GM13977 (cell line): ENCODE results near the gene KLHL7.

Experiments
- DNase-seq: peaks from one replicate; pipeline ENCODE4 v3.0.0; 2012; ENCODE audit warnings: low spot score
- in situ Hi-C: fragments of 300-500 bp; cut with MboI; formaldehyde crosslinking; loops from one replicate; pipeline ENCODE4 v1.12.0; 2022; ENCODE audit warnings: low sequenced_read_pairs, low pct_unique_long_range_greater_than_20kb, mixed read lengths, inconsistent platforms; ENCODE audit not compliant: unreplicated experiment
- TF ChIP-seq, protein P1 (sequence below): IDR thresholded peaks from 2 replicates; pipeline ENCODE4 v1.5.1; 2012; ENCODE audit warnings: mild to moderate bottlenecking, control low read depth; ENCODE audit not compliant: insufficient read depth; ENCODE audit errors: extremely low read depth, missing control alignments

The KLHL7 gene

DNA sequence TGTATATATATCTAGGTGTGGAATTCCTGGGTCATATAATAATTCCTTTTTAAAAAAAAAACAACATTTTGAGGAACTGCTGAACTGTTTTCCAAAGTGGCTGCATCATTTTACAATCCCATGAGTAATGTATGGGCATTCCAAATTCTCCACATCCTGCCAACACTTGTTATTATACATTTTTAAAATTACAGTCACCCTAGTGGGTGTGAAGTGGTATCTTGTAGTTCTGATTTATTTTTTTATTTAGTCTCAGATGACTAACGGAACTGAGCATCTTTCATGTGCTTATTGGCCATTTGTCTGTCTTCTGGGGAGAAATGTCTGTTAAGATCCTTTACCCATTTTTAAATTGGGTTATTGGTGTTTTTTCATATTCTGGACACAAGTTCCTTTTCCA, 12.0 kb upstream of the KLHL7 start:
- in situ Hi-C loops = no loop called here
- TF ChIP-seq, protein P1, sequence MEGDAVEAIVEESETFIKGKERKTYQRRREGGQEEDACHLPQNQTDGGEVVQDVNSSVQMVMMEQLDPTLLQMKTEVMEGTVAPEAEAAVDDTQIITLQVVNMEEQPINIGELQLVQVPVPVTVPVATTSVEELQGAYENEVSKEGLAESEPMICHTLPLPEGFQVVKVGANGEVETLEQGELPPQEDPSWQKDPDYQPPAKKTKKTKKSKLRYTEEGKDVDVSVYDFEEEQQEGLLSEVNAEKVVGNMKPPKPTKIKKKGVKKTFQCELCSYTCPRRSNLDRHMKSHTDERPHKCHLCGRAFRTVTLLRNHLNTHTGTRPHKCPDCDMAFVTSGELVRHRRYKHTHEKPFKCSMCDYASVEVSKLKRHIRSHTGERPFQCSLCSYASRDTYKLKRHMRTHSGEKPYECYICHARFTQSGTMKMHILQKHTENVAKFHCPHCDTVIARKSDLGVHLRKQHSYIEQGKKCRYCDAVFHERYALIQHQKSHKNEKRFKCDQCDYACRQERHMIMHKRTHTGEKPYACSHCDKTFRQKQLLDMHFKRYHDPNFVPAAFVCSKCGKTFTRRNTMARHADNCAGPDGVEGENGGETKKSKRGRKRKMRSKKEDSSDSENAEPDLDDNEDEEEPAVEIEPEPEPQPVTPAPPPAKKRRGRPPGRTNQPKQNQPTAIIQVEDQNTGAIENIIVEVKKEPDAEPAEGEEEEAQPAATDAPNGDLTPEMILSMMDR = no peak
- no peak for DNase-seq

DNA sequence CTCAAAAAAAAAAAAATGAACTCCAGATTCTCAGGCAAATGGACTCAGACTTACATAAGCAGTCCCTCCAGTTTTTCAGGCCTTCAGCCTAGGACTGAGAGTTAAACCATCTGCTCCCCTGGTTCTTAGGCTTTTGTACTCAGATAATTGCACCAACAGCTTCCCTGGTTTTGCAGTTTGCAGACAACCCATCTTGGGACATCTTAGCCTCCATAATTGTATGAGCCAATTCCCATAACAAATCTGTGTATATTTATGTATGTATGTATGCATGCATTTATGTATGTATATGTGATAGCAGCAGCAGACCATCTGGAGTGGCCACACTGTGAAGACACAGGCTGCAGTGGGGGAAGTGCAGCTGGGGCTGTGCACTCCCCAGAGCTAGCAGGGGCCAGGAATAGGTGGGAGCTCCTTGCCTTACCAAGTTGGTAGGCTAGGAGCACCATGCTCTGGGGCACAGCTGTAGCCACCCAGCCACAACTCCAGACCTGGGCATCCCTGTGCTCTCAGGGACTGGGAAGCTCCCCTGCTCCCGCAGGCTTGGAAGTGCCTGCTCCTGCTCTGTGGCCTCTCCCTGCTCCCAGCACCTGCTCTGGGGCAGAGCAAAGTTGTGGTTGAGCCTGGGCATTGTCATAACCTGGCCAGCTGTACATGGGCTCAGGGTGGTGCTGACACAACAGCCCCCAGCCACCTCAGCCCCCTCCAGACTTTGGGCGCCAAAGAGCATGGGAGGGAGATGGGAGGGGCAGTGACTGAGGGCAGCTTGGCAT, 8.9 kb upstream of the KLHL7 start:
- TF ChIP-seq, protein P1 = no peak
- in situ Hi-C loops = no loop called here
- DNase-seq = no peak

DNA sequence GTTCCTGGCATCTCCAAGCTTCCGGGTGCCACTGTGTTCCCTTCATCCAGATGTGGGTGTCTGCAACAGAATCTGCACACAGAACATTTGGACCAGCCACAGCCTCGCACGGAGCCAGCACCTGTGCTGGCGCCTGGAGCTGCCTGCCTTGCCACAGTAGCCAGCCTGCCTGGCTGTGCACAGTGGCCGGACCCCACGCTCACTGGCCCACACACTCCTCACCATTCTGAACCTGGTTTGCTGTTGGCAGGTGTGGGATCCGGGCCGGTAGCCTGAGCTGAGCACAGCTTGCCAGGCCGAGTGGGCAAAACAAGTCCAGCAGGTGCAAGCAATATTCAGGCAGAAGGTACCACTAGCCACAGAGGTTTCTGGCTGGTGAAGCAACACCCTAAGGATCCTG, 7.6 kb upstream of the KLHL7 start:
- no peak for DNase-seq
- in situ Hi-C loops = no loop called here
- TF ChIP-seq, protein P1 = no peak

DNA sequence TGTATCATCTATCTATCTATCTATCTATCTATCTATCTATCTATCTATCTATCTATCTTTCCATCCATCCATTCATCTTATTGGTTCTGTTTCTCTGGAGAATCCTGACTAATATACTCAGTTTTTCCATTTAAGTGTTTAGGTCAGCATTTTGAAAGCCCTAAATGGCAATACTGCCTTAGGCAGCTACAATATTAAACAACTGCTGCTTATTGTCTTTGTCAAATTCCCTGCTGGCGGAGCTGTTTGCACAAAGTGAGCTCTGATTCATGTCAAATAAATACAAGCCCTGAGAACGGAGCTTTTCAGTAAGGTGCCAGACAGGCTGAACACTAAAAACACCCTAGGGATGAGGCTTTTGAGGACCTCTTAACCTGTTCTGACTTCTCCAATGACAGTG, 7.1 kb upstream of the KLHL7 start:
- in situ Hi-C loops = no loop called here
- TF ChIP-seq, protein P1 = no peak
- DNase-seq = no peak

DNA sequence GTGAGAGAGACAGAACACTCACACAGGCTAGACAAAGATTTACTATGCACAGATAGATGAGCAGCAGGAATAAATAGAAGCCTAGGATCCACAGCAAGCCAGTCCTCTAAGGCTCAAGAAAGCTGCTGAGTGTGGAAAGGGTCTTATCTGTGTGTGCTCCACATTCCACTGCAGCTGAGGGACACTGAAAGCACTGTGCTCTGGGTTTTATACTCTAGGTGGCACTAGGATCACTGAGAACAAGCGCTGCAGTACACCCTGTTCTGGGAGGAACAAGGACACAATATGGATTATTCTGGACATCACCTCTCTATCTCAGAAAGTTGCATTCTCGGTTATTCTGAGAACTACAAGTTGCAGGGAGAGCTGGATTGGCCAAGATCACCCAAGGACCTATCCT, 4.9 kb upstream of the KLHL7 start:
- TF ChIP-seq, protein P1 = no peak
- no peak for DNase-seq
- in situ Hi-C loops = no loop called here

DNA sequence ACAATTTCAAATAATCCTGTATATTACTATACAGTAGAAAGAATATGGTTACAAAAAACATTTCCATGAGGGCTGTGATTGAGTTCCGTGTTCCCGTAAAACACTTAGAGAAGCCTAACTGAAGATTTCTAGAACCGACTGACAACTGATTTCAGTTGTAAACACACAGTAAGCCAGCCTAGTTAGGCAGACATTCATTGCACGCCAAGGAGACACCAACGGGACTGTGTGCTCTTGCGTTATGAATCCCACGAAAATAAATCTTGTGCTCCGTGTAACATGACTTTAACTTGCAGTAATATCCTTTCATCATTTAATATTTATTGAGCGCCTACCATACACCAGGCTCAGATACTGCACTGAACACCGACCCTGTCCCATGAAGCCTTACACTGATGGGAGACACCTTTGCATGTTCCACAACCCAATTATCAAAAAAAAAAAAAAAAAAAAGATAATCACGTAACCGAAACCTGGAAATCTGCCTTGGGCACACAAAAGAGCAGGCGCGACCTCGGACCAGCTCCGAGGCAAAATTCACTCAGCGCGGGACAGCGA, 420 bp upstream of the KLHL7 start:
- peak; percentile 23 for DNase-seq
- TF ChIP-seq, protein P1 = no peak

More for the DNA sequence above, 420 bp upstream of the KLHL7 start:
- in situ Hi-C loops = no loop called here
